AG08396 (cell line): ENCODE results near the gene SLC12A3.
"Not testable (repeated sequence)": the region's sequence is repeated elsewhere in the genome, so short reads cannot be mapped to it uniquely, and the experiment has no call there.

Experiments used
- DNase-seq: peaks from one replicate; pipeline ENCODE4 v3.0.0; 2012; ENCODE audit warnings: low spot score, mixed read lengths

SLC12A3 gene

GRCh38 chr16:56919099-56919800 is 54.2 kb downstream of the SLC12A3 start:
- no peak for DNase-seq

GRCh38 chr16:56921571-56921970 is 56.6 kb downstream of the SLC12A3 start:
- no peak for DNase-seq

GRCh38 chr16:56923481-56924091 is 58.6 kb downstream of the SLC12A3 start:
- no peak for DNase-seq

GRCh38 chr16:56927471-56927870 is 62.5 kb downstream of the SLC12A3 start:
- DNase-seq: no peak

- no peak for DNase-seq
Observed at GRCh38 chr16:56929639-56930038, 64.6 kb downstream of the SLC12A3 start.

GRCh38 chr16:56930486-56931270 is 65.7 kb downstream of the SLC12A3 start:
- no peak for DNase-seq

GRCh38 chr16:56931271-56931891 is 66.4 kb downstream of the SLC12A3 start:
- no peak for DNase-seq

GRCh38 chr16:56931892-56932720 is 67.1 kb downstream of the SLC12A3 start, which contains the start of gene HERPUD1:
Gene HERPUD1 (plus strand): TSS chr16:56932142. CDS start chr16:56932245, 103 bp downstream.
- peak; percentile 100 for DNase-seq

GRCh38 chr16:56932721-56933619 is 68.0 kb downstream of the SLC12A3 start:
- DNase-seq: peak; percentile 79

GRCh38 chr16:56933828-56934598 is 69.0 kb downstream of the SLC12A3 start:
- no peak for DNase-seq

GRCh38 chr16:56934599-56935145 is 69.7 kb downstream of the SLC12A3 start:
- DNase-seq: not testable (repeated sequence)

- no peak for DNase-seq
Observed at GRCh38 chr16:56935201-56935600, 70.2 kb downstream of the SLC12A3 start.

GRCh38 chr16:56936491-56936890 is 71.5 kb downstream of the SLC12A3 start:
- no peak for DNase-seq

- no peak for DNase-seq
Observed at GRCh38 chr16:56936950-56937349, 71.9 kb downstream of the SLC12A3 start.

GRCh38 chr16:56938664-56939513 is 73.9 kb downstream of the SLC12A3 start:
- DNase-seq: no peak

- no peak for DNase-seq
Observed at GRCh38 chr16:56939801-56940200, 74.8 kb downstream of the SLC12A3 start.

GRCh38 chr16:56941092-56941491 is 76.1 kb downstream of the SLC12A3 start:
- DNase-seq: no peak

- DNase-seq: no peak
Observed at GRCh38 chr16:56941856-56942331, 76.9 kb downstream of the SLC12A3 start.
